PFSK-1 (cell line): Measurements from ENCODE around the gene EIF5A.

Source experiments
- FOXP2 ChIP-seq: optimal IDR thresholded peaks from 2 replicates; pipeline ENCODE3; 2011; ENCODE audit warnings: borderline replicate concordance, control low read depth, inconsistent platforms; ENCODE audit not compliant: insufficient read depth; ENCODE audit errors: extremely low read length, extremely low read depth
- POLR2AphosphoS5 ChIP-seq: IDR thresholded peaks from 2 replicates; pipeline ENCODE4 v1.6.1; 2012; ENCODE audit warnings: low read depth, mild to moderate bottlenecking, control low read depth, low read length, moderate library complexity
- REST ChIP-seq, 2 experiments: IDR thresholded peaks; 2 replicates each; pipeline versions ENCODE4 v1.6.1 to v1.8.0; 2011 to 2012; ENCODE audit warnings: low read depth in 2 of 2, low read length in 2 of 2, control low read depth in 1 of 2, inconsistent platforms in 1 of 2, mild to moderate bottlenecking in 1 of 2, moderate library complexity in 1 of 2; ENCODE audit not compliant: insufficient read depth in 1 of 2
- SIN3A ChIP-seq: IDR thresholded peaks from 2 replicates; pipeline ENCODE4 v1.6.1; 2012; ENCODE audit warnings: mild to moderate bottlenecking, low read length, moderate library complexity, borderline replicate concordance; ENCODE audit not compliant: insufficient read depth
- TAF1 ChIP-seq: IDR thresholded peaks from 2 replicates; pipeline ENCODE4 v1.6.1; 2012; ENCODE audit warnings: low read length, control low read depth, borderline replicate concordance; ENCODE audit not compliant: insufficient read depth

The EIF5A gene

GRCh38 chr17:7321466-7321865 lies 14.0 kb downstream of the EIF5A start:
- no peak for TF ChIP-seq POLR2AphosphoS5
- no peak for TF ChIP-seq FOXP2
- TF ChIP-seq TAF1, result no peak
- TF ChIP-seq SIN3A, result no peak
- TF ChIP-seq REST (IDR thresholded peaks at IDR 0.05; ENCODE audit: insufficient read depth in 1 of 2, low read depth in 2 of 2, low read length in 2 of 2), result no peak

DNA sequence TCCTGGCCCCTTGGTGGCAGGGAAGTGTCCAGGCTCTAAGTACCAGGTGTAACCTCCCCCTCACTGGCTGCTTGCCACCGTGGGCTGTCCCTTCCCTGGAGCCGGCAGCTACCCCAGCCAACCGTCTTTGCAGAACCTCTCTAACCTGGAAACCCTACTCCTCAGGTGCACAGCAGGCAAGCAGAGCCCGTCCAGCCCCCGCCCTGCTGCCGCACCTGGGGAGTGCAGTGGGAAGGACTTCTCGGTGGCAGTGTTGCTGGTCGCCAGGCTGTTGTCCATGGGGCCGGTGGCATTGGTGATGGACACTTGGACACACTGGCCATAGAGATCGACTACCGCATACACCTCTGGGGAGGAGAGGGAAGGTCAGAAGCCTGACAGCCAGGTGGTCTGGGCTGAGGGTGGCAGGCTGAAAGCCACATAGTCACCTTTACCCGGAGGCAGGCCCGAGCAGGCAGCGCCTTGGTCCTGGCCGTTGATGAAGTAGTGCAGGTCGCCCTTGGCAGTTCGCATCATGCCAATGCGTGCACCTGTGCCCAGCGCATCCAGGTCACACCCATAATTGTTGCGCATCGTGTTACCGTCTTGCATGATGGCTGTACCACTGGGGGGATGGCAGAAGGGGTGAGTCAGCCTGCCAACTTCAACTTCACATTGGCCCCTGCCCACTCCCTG lies 15.2 kb downstream of the EIF5A start:
- TF ChIP-seq TAF1 (no peak), POLR2AphosphoS5 (no peak), FOXP2 (no peak), SIN3A (no peak), REST (IDR thresholded peaks at IDR 0.05; ENCODE audit: insufficient read depth in 1 of 2, low read depth in 2 of 2, low read length in 2 of 2) (no peak)

DNA sequence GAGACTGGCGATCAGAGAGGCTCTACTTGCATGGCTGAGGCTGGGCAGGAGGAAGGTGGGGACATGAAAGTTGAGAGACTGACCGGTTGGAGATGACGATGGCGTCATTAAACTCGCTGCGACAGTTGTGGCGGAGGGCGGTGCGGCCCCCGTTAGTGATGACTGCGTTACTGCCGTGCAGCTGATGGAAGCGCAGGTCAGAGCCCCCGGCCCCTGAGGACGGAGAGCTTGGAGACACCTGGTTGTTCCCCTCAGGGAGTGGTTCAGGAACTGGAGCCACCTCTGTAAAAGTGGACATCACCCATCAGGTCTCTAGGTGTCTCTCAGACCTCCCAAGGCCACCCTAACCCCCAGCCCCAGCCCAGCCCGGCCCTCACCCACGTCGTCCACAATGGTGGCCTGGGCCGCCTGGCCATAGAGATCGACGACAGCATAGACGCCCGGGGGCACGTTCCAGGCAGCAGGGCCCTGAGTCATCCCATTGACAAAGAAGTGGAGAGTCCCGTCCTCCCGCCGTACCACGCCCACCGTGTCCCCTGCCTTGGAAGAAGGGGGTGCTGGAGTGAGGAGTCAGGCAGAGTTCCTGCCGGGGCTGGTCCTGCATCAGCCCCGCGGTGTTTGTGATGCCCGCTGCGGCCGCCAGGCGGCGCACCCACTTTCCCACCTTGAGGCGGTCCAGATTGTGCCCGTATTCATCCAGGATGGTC lies 16.5 kb downstream of the EIF5A start:
- TF ChIP-seq FOXP2 (no peak), POLR2AphosphoS5 (no peak), SIN3A (no peak), TAF1 (no peak), REST (IDR thresholded peaks at IDR 0.05; ENCODE audit: insufficient read depth in 1 of 2, low read depth in 2 of 2, low read length in 2 of 2) (no peak)

- TF ChIP-seq TAF1 (no peak), POLR2AphosphoS5 (no peak), REST (IDR thresholded peaks at IDR 0.05; ENCODE audit: insufficient read depth in 1 of 2, low read depth in 2 of 2, low read length in 2 of 2) (no peak), SIN3A (no peak), FOXP2 (no peak)
Observed at GRCh38 chr17:7324438-7324779, 17.0 kb downstream of the EIF5A start.
